ENCODE results near the gene ITPRID2.

Gene ITPRID2

DNA sequence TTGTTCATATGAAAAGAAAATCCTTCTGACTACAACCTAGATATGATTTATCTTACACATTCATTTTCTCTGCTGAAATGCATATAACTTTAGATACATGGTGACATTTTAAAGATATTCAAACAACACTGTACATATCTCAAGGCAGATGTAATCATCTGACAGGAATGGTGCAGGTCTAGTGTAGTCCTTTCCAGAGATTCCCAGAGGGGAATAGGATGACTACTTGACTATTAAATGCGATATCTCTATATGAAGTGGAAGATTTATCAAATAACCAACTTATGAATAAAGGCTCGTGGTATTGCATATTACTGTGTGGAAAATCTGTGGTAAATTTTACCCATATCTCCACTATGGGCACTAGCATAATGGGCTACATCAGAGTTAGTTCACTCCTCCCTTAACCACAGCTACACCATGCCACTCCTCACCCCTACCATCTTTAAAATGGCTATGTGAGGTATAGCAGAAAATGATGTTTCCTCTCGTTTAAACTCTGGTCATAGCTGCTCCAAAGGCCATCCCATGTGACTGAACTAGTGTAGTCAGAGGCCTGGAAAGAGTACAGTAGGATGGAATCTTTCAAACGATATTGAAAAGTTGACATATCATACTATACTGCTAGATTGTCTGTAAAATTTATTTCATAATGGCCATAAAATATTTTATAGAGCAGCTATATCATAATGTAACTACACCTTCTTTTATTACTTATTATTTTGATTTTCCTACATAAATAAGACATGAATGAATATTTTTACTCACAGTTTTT is 9.1 kb upstream of the ITPRID2 start:
- DNase-seq (ENCODE audit: low read depth, low spot score): no peak

- no peak for DNase-seq (ENCODE audit: low read depth, low spot score)
Observed at GRCh38 chr2:181884601-181885000, 6.9 kb upstream of the ITPRID2 start.

GRCh38 chr2:181885096-181885495 is 6.4 kb upstream of the ITPRID2 start:
- DNase-seq (ENCODE audit: low read depth, low spot score): no peak

- DNase-seq (ENCODE audit: low read depth, low spot score): no peak
Observed at GRCh38 chr2:181886192-181886591, 5.3 kb upstream of the ITPRID2 start.

GRCh38 chr2:181887045-181887444 is 4.5 kb upstream of the ITPRID2 start:
- no peak for DNase-seq (ENCODE audit: low read depth, low spot score)

GRCh38 chr2:181889776-181890175 is 1.8 kb upstream of the ITPRID2 start:
- no peak for DNase-seq (ENCODE audit: low read depth, low spot score)

DNA sequence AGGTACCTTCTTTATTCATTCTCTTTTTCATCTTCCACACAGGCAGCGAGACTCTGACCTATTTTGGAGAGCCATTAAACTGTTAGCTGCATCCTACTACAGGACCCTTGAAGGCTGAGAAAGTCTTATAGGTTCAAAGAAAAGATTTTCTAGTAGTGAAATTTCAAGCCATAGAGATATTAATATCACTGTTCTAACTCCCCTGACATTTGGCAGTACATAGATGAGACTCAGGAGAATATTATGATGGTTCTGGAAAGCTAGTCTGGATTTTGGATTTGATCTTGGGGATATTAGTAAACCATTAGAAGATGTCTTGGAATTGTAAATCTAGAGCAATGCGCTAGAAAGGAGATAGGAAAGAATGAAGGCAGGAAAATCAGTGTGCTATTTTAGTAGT is 1.3 kb upstream of the ITPRID2 start:
- no peak for DNase-seq (ENCODE audit: low read depth, low spot score)

DNA sequence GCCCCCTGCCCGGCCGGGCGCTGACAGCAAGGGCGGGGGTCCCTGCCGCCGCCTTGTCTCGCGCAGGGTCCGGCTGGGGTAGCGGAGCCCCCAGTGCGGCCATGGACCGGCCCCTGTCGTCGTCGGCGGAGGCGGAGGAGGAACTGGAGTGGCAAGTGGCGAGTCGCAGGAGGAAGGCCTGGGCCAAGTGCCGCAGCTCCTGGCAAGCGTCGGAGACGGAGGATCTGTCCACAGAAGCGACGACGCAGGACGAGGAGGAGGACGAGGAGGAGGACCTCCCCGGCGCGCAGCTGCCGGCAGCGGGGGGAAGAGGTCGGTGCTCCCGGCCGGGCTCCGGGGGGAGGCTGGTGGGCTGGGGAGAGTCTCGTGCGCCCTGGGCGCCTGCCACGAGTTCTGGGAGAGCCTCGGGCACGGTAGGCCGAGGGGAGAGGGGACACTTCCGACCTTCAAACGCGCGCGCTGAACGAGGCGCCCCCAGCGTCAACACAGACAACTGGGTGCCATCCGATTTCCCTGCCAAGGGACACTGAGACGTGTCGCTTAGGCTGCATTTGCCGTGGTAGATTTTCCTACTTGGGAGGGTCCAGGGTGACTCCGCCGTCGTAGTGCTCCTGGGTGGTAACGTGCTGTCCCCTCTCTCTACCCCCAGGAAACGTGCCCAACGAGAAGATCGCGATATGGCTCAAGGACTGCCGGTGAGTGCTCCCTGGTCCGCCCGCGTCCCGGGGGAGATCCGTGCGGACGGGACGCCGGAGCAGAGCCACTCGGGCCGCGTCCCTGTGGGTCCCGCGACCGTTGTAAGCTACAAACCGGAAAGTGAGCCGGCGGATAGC is 652 bp downstream of the ITPRID2 start:
- peak; percentile 22 for DNase-seq (ENCODE audit: low read depth, low spot score)

DNA sequence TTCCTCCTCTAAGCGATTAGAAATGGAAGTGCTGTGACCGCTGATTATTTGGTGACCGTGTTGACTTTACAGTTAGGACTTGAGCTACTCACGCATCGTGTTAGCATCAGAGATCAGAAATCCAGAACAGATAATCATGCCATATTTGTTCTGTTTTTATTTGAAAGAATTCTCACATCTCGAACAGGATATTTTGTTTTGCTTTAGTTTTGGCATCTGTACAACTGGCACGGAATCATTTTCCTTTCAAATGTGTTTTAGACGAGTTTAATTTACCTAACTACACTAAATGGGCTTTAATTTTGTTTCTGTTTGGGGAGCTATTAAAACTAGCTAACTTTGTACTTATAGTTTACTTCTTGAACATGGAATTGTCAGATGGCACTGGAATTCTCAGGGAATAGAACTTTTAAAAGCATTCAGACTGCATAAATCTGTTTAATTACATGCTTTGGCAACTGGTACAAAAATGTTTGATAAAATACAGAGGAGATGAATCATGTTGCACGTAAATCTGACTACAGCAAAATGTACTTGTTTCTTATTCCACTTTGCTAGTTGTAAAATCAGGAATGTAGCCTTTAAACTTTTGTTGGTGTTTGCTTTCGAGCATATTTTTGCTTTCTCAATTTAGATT is 1.4 kb downstream of the ITPRID2 start:
- DNase-seq (ENCODE audit: low read depth, low spot score): no peak

GRCh38 chr2:181894381-181894780 is 2.9 kb downstream of the ITPRID2 start:
- DNase-seq (ENCODE audit: low read depth, low spot score): no peak

GRCh38 chr2:181895818-181896217 is 4.3 kb downstream of the ITPRID2 start:
- no peak for DNase-seq (ENCODE audit: low read depth, low spot score)

DNA sequence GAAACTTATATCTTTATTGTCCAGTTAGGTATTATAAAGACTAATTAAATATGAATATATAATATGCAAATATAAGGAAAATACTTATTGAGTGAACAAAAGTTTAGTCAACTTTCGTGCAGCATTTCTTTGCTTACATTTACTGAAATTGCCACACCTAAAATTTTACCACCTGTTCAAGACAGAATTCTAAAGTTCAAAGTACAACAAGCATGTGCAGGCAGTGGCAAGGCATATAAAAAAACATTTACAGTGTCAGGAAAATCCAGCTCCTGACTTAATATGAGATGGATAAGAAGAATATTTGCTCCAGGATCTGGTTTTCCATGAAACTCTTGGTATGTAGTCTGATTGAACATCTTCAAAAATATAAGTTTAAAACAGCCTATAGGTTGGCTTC is 4.8 kb downstream of the ITPRID2 start:
- no peak for DNase-seq (ENCODE audit: low read depth, low spot score)

GRCh38 chr2:181900007-181900651 is 8.6 kb downstream of the ITPRID2 start:
- no peak for DNase-seq (ENCODE audit: low read depth, low spot score)

DNA sequence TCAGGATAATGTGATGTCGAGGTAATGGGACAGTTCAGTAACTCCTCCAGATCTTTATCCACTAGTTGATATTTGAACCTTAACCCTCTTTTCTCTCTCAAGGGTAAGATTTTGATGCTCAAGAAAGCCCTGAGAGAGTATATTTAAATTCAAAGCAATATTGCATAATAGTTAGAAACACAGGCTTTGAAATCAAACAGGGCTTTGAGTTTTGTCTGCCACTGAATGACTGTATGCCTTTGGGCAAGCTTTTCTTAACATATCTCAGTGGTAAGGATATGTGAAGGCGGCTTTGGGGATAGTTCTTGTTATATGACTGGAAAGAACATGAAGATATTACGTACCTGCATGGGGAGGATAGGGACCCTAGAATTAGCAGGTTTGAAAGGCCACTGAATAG is 11.1 kb downstream of the ITPRID2 start:
- DNase-seq (ENCODE audit: low read depth, low spot score): no peak

- DNase-seq (ENCODE audit: low read depth, low spot score): no peak
Observed at GRCh38 chr2:181904022-181904632, 12.6 kb downstream of the ITPRID2 start.

DNA sequence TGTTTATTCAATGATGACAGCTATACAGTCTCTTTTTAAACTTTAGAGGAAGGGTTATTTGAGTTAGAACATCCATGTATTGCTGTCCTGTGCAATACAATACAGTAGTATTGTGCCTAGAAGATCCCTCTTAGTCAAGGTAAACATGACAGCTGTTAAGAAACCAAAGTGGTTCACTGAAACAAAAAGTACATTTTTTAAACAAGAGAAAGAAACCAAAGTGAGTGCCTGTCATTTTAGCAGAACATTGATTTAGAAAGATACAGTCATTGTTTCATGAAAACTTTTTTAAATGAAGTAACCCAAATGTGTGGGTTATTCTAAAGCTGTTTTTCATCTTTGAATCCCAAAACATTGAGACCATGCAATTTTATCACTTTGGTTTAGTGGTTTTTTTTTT is 15.5 kb downstream of the ITPRID2 start:
- no peak for DNase-seq (ENCODE audit: low read depth, low spot score)

DNA sequence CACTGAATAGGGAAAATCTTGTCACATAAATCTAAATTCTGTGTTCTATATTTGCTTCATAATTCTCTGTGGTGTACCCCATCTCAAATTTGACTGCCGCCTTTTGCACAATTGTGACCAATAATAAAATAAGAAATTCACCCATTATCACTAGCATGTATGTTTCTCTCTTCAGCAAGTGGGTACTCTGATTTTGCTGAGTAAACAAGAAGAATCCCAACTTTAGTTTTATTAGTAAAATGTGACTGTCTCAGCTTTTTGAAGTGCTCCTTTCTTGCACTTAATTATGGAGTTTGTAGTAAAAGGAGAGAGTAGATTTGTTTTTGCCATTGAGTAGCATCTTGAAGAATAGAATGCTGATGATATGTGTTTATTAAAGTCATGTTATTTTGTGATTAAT is 16.1 kb downstream of the ITPRID2 start:
- no peak for DNase-seq (ENCODE audit: low read depth, low spot score)

DNA sequence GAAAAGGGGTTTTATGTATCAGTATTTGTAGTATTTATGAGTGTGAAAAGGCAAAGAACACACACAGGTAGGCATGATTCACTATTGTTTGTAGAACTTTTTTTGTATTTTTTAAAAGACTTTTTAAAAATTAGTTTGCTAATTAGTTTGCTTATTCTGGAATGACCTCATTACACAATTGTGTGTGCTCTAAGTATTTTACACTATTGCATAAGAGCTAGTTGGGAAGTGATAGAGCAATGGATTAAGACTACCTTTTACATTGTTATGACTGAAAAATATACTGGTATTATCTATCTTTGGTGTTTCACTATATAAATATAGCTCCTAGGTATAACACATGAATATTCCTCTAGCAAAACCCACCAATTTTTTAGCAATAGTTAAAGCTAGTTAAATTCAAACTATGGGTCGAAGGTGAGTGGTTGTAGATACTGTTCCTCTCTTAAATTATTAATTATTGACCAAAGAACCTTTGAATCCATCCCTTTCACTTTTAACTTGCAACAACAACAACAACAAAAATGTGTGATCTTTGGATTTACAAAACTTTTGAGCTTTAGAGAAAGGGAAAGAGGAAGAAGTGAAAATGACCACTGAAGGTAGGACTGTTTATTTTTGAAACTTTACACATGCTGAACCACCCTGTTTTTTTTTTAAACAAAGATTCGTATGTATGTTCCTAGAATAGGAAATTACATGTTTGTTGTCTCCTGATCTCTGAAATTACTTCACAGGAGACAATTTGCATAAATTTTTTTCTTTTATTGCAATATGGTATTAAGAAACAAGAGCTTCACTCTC is 18.7 kb downstream of the ITPRID2 start:
- no peak for DNase-seq (ENCODE audit: low read depth, low spot score)

- DNase-seq (ENCODE audit: low read depth, low spot score): no peak
Observed at GRCh38 chr2:181911830-181912229, 20.3 kb downstream of the ITPRID2 start.

GRCh38 chr2:181915102-181915501 is 23.6 kb downstream of the ITPRID2 start:
- no peak for DNase-seq (ENCODE audit: low read depth, low spot score)
